Activated CD8-positive, alpha-beta memory T cell treated with anti-CD3 and anti-CD28 coated beads for 24 hours (primary cell): ENCODE data around the gene CCDC12.

Experiments used
- DNase-seq: peaks from one replicate; pipeline ENCODE4 v3.0.0-alpha.2; 2020

The CCDC12 gene

GRCh38 chr3:46995901-46996562, 19.5 kb upstream of the CCDC12 start:
- no peak for DNase-seq

- DNase-seq = no peak
These were observed 18.5 kb upstream of the CCDC12 start for GRCh38 chr3:46994801-46995731.

GRCh38 chr3:46993986-46994385, 17.4 kb upstream of the CCDC12 start:
- DNase-seq = no peak

GRCh38 chr3:46993292-46993691, 16.7 kb upstream of the CCDC12 start:
- DNase-seq = no peak

- no peak for DNase-seq
These were observed 15.7 kb upstream of the CCDC12 start for GRCh38 chr3:46992231-46992630.

- no peak for DNase-seq
These were observed 15.0 kb upstream of the CCDC12 start for GRCh38 chr3:46991406-46992165.

GRCh38 chr3:46990573-46991374, 14.2 kb upstream of the CCDC12 start:
- DNase-seq = no peak

- no peak for DNase-seq
These were observed 12.7 kb upstream of the CCDC12 start for GRCh38 chr3:46989146-46989810.

- no peak for DNase-seq
These were observed 12.1 kb upstream of the CCDC12 start for GRCh38 chr3:46988616-46989015.

GRCh38 chr3:46987743-46988401, 11.3 kb upstream of the CCDC12 start:
- DNase-seq = peak; percentile 93

- no peak for DNase-seq
These were observed 10.8 kb upstream of the CCDC12 start for GRCh38 chr3:46987319-46987742.

- DNase-seq = no peak
These were observed 10.3 kb upstream of the CCDC12 start for GRCh38 chr3:46986782-46987310.

GRCh38 chr3:46986055-46986730, 9.6 kb upstream of the CCDC12 start:
- DNase-seq = no peak

- no peak for DNase-seq
These were observed 9.0 kb upstream of the CCDC12 start for GRCh38 chr3:46985588-46985987.

GRCh38 chr3:46984591-46985459, 8.3 kb upstream of the CCDC12 start:
- DNase-seq = no peak

GRCh38 chr3:46982546-46982945, 6.0 kb upstream of the CCDC12 start:
- no peak for DNase-seq

GRCh38 chr3:46981932-46982471, 5.5 kb upstream of the CCDC12 start:
- DNase-seq = no peak

- peak; percentile 73 for DNase-seq
These were observed 3.5 kb upstream of the CCDC12 start for GRCh38 chr3:46979958-46980497.
